ENCODE measurements around the gene RBM3.

DNA sequence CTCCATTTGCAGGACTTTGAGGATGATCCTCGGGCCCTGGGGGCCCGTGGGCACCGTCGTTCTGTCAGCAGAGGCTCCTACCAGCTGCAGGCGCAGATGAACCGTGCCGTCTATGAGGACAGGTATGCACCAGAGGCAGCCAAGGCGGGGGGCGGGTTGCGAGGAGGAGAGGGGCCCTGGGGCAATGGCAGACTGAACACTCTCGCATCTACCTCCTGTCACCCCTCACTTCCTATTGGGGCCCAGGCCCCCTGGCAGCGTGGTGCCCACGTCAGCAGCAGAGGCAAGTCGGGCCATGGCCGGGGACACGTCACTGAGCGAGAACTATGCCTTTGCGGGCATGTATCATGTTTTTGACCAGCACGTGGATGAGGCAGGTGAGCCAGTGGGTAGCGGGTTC, 25.1 kb downstream of the RBM3 start:
- TF ChIP-seq, protein P1, sequence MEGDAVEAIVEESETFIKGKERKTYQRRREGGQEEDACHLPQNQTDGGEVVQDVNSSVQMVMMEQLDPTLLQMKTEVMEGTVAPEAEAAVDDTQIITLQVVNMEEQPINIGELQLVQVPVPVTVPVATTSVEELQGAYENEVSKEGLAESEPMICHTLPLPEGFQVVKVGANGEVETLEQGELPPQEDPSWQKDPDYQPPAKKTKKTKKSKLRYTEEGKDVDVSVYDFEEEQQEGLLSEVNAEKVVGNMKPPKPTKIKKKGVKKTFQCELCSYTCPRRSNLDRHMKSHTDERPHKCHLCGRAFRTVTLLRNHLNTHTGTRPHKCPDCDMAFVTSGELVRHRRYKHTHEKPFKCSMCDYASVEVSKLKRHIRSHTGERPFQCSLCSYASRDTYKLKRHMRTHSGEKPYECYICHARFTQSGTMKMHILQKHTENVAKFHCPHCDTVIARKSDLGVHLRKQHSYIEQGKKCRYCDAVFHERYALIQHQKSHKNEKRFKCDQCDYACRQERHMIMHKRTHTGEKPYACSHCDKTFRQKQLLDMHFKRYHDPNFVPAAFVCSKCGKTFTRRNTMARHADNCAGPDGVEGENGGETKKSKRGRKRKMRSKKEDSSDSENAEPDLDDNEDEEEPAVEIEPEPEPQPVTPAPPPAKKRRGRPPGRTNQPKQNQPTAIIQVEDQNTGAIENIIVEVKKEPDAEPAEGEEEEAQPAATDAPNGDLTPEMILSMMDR (IDR thresholded peaks at IDR 0.05): no peak
- TF ChIP-seq EZH2phosphoT487 (IDR thresholded peaks at IDR 0.05): no peak

Measured in neural progenitor cell (in vitro differentiated cells).